Heart right ventricle (tissue), 16 donors: ENCODE measurements around the gene TP53RK. TPM values are rescaled to one million over a fixed set of nuclear protein-coding genes. Genes with fewer than 3 reads are reported as not detected.
A peak's percentile ranks its signal among the peaks of the same experiment; 100 is the strongest.

Experiments used
- ATAC-seq, 8 donors: fragments of 200-7000 bp; cut with Tn5 transposase; one replicate each; pipeline ENCODE4 v1.9.1; 2020; ENCODE audit warnings: mild to moderate bottlenecking in 8 of 8, moderate library complexity in 8 of 8, moderate number of reproducible peaks in 1 of 8
- DNase-seq, 2 donors: peaks; one replicate each; pipeline ENCODE4 v3.0.0-alpha.2; 2020
- H3K27ac ChIP-seq, 10 donors: fragments of 200-600 bp; sonication (generic) in 2 of 10; one replicate each; pipeline versions ENCODE4 v1.5.0 to v1.8.0; 2020 to 2022; ENCODE audit warnings: mild to moderate bottlenecking in 3 of 10
- H3K27me3 ChIP-seq, 7 donors: fragments of 200-600 bp; one replicate each; pipeline ENCODE4 v1.8.0; 2021 to 2022; ENCODE audit warnings: mild to moderate bottlenecking in 2 of 7
- H3K36me3 ChIP-seq, 9 donors: fragments of 200-600 bp; sonication (generic) in 1 of 9; one replicate each; pipeline versions ENCODE4 v1.5.0 to v1.8.0; 2020 to 2022; ENCODE audit warnings: mild to moderate bottlenecking in 2 of 9
- H3K4me1 ChIP-seq, 9 donors: fragments of 200-600 bp; sonication (generic) in 1 of 9; one replicate each; pipeline versions ENCODE4 v1.5.0 to v1.8.0; 2020 to 2022; ENCODE audit warnings: mild to moderate bottlenecking in 4 of 9
- H3K4me3 ChIP-seq, 10 donors: fragments of 200-600 bp; sonication (generic) in 2 of 10; one replicate each; pipeline versions ENCODE4 v1.5.0 to v1.8.0; 2020 to 2022; ENCODE audit warnings: mild to moderate bottlenecking in 7 of 10, moderate library complexity in 2 of 10
- H3K9me3 ChIP-seq, 11 donors: fragments of 200-600 bp in 10 of 11; sonication (generic) in 2 of 11; one replicate each; pipeline versions ENCODE4 v1.5.0 to v1.8.0; 2013 to 2022; ENCODE audit warnings: mild to moderate bottlenecking in 2 of 11, control low read depth in 1 of 11, moderate library complexity in 1 of 11
- WGBS, 2 donors: extraction: QIAGEN DNeasy Blood & Tissue Kit; methylation state at CpG; one replicate each; pipeline ENCODE4 v1.1.7; 2013; ENCODE audit warnings: inconsistent platforms in 1 of 2; 5-methylcytosine and 5-hydroxymethylcytosine counted together
- intact Hi-C, 10 donors: fragments of 100-400 bp; cut with DNase I; formaldehyde crosslinking; loops; one replicate each; pipeline versions ENCODE4 v1.11.1 to v1.14.2; 2022
- polyA plus RNA-seq, 2 donors: library from polyadenylated mRNA; stranded (reverse); fragments of 200-250 nt; gene quantifications; one replicate each; pipeline ENCODE4 v1.2.3, GENCODE V29; 2013
- total RNA-seq, 10 donors: library from RNA; stranded (reverse); fragmentation: NEBNext Ultra II Directional in 3 of 10; extraction: Animal tissue kit (Norgen Biotek cat#: 25700) in 3 of 10; gene quantifications; one replicate each; pipeline versions ENCODE4 v1.2.1 to v1.2.4, GENCODE V29; 2021 to 2023
- TF ChIP-seq, protein P1 (sequence below), 9 donors: fragments of 200-600 bp; sonication (generic) in 2 of 9; IDR thresholded peaks; one replicate each; pipeline versions ENCODE4 v1.5.0 to v1.8.0; 2021 to 2022; ENCODE audit warnings: antibody characterized with exemption in 9 of 9, mild to moderate bottlenecking in 5 of 9, moderate library complexity in 1 of 9
- donor health status: Arrhythmogenic right ventricular cardiomyopathy.
- donor health status: ischemic (EF 13 %, LVEDD 7.1; RV severe dilation, severe dysfunction).
- donor health status: healthy with polysubstance abuse.
- donor health status: DM: no; HTN: yes; CAD: no.
- donor health status: DM: no; HTN: no; CAD: no.
- donor health status: ischemic (EF 25% LVEDD 6.9; RV normal size, moderate dysfunction).
- donor health status: ischemic (EF 25% LVEDD 5.7; RV mildly dilated, moderate dysfunction).
- donor health status: healthy.
- donor health status: DM: yes; HTN: yes; CAD: no.
- donor health status: Ischemic cardiomyopathy.
- donor health status: ischemic (EF 35%, LVEDD 5.7; RV mildly dilated, moderate dysfunction).
- donor health status: nonischemic (EF 11% LVEDD 7.7; RV severe dilation, severe dysfunction).
- donor health status: DM: yes; HTN: yes; CAD: no.
- donor health status: PGD.
- donor health status: ischemic (EF 29% LVEDD 5.4; RV normal size, mild dysfunction).
- donor health status: nonischemic (EF 23%, LVEDD 6.1; RV moderate dilation, normal function).

Gene TP53RK
- total and polyA plus RNA-seq, 12 donors, result 3.5 to 7.8 (median 6.4) TPM

DNA sequence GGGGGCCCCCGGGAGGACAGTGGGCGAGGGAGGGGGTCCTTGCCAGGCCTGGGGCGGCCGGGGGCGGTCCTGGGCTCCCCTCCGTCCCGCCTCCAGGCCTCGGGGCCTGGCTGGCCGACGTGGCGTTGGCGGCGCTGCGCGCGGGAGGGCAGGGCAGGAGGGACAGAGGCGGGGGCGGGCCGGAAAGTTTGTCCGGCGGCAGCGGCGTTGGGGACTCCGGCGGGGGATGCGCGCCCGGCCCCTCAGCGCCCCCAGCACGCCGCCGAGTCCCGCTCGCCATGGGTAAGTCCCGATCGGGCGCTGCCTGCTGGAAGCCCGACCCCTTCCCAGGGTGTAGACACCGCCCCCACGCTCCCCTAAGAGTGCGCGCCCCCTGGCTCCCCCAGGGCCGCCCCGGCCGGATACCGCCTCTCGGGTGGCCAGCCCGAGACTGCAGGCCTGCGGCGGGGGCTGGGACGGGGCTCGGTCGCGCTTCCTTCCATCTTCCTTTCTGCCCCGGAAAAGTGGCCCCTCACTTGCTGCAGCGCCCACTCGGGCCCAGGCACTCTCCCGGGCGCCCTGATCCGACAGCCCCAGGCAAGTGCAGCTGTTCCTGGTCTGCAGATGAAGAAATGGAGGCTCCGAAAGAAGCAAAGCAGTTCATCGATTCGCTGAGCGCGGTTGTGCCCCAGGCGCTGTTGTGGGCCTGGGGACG lies 20.4 kb upstream of the TP53RK start, which contains the start of gene SLC2A10:
Gene SLC2A10 (plus strand): TSS at position 191 of the 694 bp plus-strand sequence. CDS start 88 bp downstream, at position 279.
- TF ChIP-seq, protein P1, sequence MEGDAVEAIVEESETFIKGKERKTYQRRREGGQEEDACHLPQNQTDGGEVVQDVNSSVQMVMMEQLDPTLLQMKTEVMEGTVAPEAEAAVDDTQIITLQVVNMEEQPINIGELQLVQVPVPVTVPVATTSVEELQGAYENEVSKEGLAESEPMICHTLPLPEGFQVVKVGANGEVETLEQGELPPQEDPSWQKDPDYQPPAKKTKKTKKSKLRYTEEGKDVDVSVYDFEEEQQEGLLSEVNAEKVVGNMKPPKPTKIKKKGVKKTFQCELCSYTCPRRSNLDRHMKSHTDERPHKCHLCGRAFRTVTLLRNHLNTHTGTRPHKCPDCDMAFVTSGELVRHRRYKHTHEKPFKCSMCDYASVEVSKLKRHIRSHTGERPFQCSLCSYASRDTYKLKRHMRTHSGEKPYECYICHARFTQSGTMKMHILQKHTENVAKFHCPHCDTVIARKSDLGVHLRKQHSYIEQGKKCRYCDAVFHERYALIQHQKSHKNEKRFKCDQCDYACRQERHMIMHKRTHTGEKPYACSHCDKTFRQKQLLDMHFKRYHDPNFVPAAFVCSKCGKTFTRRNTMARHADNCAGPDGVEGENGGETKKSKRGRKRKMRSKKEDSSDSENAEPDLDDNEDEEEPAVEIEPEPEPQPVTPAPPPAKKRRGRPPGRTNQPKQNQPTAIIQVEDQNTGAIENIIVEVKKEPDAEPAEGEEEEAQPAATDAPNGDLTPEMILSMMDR (IDR thresholded peaks at IDR 0.05), result peak in 4 of 9 donors; percentile 19 to 45 (median 36)
- intact Hi-C loops, result no loop called here
- Histone ChIP-seq H3K27me3 (peaks cover 0 to 28% (median 0%) of the 10 kb centered on the region in 7 donors), H3K4me1 (peaks cover 0 to 32% (median 11%) of the 10 kb centered on the region in 9 donors), H3K4me3 (peak within 1 kb of the TSS; percentile 67 to 86 (median 78)), H3K9me3 (peaks cover 0 to 15% (median 0%) of the 10 kb centered on the region in 11 donors), H3K27ac (peak within 1 kb of the TSS in 9 of 10 donors; percentile 25 to 81 (median 70)), H3K36me3 (no peaks in the 10 kb centered on the region)
- WGBS, 2 donors, result 1% methylated on average over 61 to 67 of the region's 67 CpGs
- ATAC-seq (peak; percentile 85 to 93 (median 89)), DNase-seq (peak; percentile 64 to 72)

DNA sequence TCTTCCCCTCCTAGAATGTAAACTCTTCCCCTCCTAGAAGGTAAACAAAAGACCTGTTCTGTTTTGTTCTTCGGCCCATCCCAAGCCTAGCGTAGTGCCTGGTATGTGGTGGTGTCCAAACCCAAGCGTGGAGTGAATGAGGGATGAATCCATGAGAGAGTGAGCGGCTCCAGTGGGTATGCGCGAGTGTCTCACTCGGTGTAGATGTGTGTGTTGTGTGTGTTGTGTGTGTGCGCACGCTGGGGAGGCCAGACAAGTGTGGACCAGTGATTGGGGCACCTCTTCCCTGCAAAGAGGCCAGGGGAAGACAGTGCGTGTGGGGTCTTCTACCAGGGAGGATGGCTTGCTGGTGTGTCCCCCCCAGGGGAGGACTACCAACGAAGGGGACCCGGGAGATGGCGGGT lies 19.8 kb upstream of the TP53RK start:
- H3K4me3 ChIP-seq, result peak overlapping the region; percentile 67 to 86 (median 78)
- peaks cover 0 to 15% (median 0%) of the 10 kb centered on the region in 11 donors for H3K9me3 ChIP-seq
- intact Hi-C loops, result no loop called here
- no peak for DNase-seq
- TF ChIP-seq, protein P1 (IDR thresholded peaks at IDR 0.05), result no peak
- ATAC-seq, result peak in 7 of 8 donors; percentile 7 to 27 (median 14)
- no peaks in the 10 kb centered on the region for H3K36me3 ChIP-seq
- H3K27me3 ChIP-seq, result peaks cover 0 to 33% (median 0%) of the 10 kb centered on the region in 7 donors
- H3K4me1 ChIP-seq, result peaks cover 0 to 32% (median 11%) of the 10 kb centered on the region in 9 donors
- WGBS, 2 donors, result 60 to 65% methylated on average over 13 of the region's 13 CpGs
- H3K27ac ChIP-seq, result peak overlapping the region in 9 of 10 donors; percentile 25 to 81 (median 70)

DNA sequence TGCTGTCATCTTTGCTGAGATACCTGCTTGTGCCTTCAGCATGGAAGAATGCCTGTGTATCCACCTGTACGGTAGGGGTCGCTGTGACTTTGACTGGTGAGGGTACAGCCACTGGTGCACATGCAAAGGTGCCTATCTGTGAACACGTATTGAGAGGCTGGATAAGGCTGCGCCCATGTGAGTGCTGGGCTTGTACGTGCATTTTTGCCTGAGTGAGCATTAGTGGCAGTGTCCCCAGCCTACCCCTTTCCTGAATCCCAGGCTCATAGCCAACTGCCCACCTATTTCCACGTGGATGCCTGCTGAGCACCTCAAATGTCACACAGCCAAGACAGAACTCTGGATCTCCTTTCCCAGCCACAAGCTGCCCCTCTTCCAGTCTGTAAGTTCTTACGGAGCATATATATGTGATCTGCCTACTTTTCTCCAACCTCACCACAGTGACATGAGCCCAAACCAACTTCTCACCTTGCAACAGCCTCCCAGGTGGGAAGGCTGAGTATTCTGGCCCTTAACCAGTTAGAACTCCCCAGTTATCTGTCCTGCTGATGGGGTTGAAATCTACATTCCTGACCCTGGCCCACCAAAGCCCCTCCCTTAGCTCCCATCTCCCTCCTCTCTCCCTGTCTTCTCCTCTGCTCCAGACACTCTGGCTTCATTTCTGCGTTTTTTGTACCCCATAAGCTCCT lies 19.1 kb upstream of the TP53RK start:
- Histone ChIP-seq H3K4me1 (peaks cover 0 to 32% (median 11%) of the 10 kb centered on the region in 9 donors), H3K27ac (no peak overlapping the region), H3K27me3 (peaks cover 0 to 34% (median 0%) of the 10 kb centered on the region in 7 donors), H3K9me3 (peaks cover 0 to 15% (median 0%) of the 10 kb centered on the region in 11 donors), H3K4me3 (no peak overlapping the region), H3K36me3 (no peaks in the 10 kb centered on the region)
- 65 to 67% methylated on average over 8 of the region's 8 CpGs for WGBS, 2 donors
- intact Hi-C loops, result no loop called here
- TF ChIP-seq, protein P1 (IDR thresholded peaks at IDR 0.05), result no peak
- ATAC-seq (no peak), DNase-seq (no peak)

DNA sequence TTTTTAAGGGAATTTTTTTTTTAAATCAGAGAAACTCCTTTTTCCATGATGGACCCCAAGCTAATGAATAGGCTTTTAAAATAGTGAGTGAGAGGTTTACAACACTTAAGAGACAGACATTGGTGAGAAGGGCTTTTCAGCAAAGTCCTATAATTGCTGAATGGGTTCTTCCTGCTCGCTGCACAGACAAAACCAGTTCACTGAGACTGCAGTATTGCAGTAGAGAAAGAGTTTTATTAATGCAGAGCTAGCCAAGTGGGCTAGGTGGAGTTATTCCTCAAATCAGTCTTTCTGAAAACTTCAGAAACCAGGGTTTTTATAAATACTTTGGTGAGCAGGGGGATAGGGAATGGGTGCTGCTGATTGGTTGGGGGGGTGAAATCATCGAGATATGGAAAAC lies 17.0 kb upstream of the TP53RK start:
- Histone ChIP-seq H3K4me3 (no peak overlapping the region), H3K27me3 (peaks cover 0 to 34% (median 5%) of the 10 kb centered on the region in 7 donors), H3K27ac (no peak overlapping the region), H3K4me1 (peaks cover 0 to 21% (median 11%) of the 10 kb centered on the region in 9 donors), H3K9me3 (peaks cover 0 to 15% (median 0%) of the 10 kb centered on the region in 11 donors), H3K36me3 (no peaks in the 10 kb centered on the region)
- 94 to 96% methylated on average over 2 of the region's 2 CpGs for WGBS, 2 donors
- intact Hi-C loops, result no loop called here
- no peak for ATAC-seq
- DNase-seq, result no peak
- TF ChIP-seq, protein P1 (IDR thresholded peaks at IDR 0.05), result no peak
